Dedifferentiated amniotic fluid mesenchymal stem cell (primary cell): ENCODE measurements around the gene EDAR.

ENCODE experiments used
- DNase-seq: peaks from one replicate; pipeline ENCODE4 v3.0.0-alpha.2; 2016; ENCODE audit errors: extremely low spot score

EDAR gene

DNA sequence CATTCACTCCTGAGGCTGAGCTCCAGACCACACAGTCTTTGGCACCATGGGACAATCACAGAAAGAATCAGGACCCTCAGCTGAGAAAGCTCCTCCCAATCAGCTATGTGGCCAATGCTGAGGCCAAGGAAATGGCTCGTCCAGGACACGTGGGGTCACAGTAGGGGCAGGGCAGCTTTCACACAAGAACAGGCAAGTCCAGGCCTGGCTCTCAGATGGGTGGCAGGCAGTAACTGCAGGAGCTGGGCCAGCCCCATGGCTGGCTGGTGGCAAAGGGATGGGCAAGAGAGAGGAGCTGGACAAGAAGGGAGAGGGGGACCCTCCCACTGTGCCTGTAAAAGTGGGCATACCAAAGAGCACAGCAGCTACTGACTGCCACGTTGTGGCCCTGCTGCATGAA lies 12.2 kb upstream of the EDAR start:
- no peak for DNase-seq

- no peak for DNase-seq
Observed at GRCh38 chr2:109000738-109001137, 11.7 kb upstream of the EDAR start.

DNA sequence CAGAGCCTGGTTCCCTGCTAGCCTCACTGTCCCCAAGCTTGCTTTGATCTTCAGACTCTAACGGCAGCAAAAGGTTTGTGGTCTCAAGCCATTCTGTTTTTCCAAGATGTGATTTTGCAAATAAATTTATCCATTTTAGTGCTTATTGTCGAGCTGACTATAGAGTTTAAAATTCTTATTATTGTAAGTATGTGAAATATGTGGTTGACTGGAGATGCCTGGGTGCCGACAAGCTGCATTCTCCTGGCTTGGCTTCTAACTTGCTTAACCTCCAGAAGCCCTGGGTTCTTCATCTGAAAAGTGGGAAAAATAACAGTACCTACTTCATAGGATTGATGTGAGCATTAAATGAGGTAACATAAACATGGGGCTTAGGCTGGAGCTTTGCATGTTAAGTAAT lies 9.9 kb upstream of the EDAR start:
- DNase-seq: no peak

- no peak for DNase-seq
Observed at GRCh38 chr2:108994178-108994577, 5.2 kb upstream of the EDAR start.

GRCh38 chr2:108993095-108993937 lies 4.3 kb upstream of the EDAR start:
- no peak for DNase-seq

- no peak for DNase-seq
Observed at GRCh38 chr2:108988076-108988795, 784 bp downstream of the EDAR start.

GRCh38 chr2:108986916-108987510 lies 2.0 kb downstream of the EDAR start:
- no peak for DNase-seq

DNA sequence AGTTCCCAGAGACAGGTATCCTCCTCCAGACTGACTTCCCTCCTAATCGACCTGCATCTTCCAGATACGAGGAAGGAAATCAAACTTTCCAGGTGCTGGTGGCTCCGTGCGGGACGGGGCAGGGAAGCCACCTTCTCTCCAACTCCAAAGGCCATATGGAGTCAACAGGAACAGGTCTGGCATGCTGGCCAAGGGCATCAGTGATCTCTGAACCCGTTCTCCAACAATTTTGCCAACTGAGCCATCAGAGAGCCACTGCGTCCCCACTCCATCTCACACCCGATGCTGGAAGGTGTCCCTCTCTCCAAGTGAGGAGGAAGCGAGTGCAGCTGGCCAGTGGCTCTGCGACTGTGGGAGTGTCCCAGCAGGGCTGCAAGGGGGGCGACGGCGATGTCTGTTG lies 5.4 kb downstream of the EDAR start:
- no peak for DNase-seq

GRCh38 chr2:108983061-108983460 lies 6.0 kb downstream of the EDAR start:
- no peak for DNase-seq

- no peak for DNase-seq
Observed at GRCh38 chr2:108982259-108982679, 6.8 kb downstream of the EDAR start.

GRCh38 chr2:108981846-108982245 lies 7.2 kb downstream of the EDAR start:
- no peak for DNase-seq

DNA sequence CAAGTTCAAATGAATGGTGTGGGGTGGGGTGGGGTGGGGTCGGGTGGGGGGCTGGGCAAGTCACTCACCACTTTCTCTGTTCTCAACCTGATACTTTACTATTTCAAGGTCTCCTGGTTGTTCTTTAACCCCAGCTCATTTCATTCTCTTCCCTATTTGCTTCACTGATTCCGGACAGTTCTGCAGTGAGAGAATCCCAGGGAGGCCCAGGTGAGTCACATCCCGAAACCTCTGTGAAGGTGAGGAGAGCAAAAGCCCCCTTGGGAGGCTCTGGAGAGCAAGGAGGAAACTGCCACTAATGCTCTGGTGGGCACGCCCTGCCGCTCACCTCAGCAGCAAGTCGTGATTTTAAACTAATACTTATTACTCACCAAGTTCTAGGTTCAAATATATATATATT lies 8.9 kb downstream of the EDAR start:
- no peak for DNase-seq

- no peak for DNase-seq
Observed at GRCh38 chr2:108979461-108979860, 9.6 kb downstream of the EDAR start.

DNA sequence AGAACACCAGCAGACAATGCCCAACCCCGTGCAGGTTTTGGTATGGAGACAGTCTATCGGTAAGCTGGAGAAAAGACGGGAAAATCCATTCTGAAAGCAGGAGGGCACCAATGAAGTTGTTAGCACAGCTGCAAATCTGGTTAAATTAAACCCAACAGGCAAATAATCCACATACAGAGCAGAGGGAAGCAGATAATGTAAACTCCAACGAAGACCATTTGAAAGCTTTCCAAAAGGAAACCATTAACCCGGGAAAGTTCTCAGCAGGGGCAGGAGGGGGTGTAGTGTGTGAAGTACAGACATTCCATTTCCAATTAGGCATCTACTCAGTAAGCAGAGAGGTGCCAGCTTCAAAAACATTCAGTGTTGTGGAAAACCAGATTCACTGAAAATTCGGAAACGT lies 10.3 kb downstream of the EDAR start:
- DNase-seq: no peak

GRCh38 chr2:108975613-108976435 lies 13.2 kb downstream of the EDAR start:
- no peak for DNase-seq

- DNase-seq: no peak
Observed at GRCh38 chr2:108974674-108975073, 14.3 kb downstream of the EDAR start.

DNA sequence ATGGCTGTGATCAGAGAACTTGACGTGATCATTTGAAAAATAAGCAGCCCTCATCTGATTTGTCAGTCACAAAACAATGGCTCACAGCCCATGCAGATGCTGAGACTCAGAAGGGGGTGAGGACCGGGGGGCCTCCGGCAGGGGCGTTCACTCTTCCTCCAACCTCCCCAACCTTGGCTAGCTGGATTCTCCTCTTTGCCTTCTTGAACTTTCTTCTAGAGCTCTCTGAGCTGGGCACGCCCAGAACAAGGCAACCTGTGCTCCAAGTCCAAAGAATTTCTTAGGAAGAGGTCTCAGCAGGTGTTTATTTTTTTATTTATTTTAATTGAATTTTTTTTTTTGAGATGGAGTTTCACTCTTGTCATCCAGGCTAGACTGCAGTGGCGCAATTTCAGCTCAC lies 16.4 kb downstream of the EDAR start:
- no peak for DNase-seq

- peak; percentile 57 for DNase-seq
Observed at GRCh38 chr2:108971661-108972566, 17.1 kb downstream of the EDAR start.

- no peak for DNase-seq
Observed at GRCh38 chr2:108970369-108970768, 18.7 kb downstream of the EDAR start.

DNA sequence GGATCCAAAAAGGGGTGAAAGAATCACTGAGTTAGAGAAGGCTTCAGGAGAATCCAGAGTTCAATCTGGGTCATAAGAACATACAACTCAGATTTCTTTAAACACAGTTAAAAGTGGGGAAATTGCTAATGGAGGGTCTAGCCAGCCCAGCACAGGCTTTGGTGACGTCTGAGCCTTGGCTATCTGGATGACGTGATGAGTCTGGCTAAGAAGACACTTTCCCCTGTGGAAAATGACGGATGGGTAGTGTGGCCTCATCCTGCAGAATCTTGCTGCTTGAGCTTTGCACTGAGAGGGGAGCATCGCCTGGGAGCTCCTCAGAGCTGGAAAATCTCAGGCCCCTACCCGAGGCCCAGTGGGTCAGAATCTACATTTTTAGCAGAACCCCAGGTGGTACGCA lies 19.2 kb downstream of the EDAR start:
- no peak for DNase-seq

GRCh38 chr2:108968619-108969018 lies 20.4 kb downstream of the EDAR start:
- DNase-seq: no peak
